Ishikawa (cell line): Measurements from ENCODE around the gene P3H1.

Experiments
- CEBPB ChIP-seq: IDR thresholded peaks from 2 replicates; pipeline ENCODE4 v1.6.1; 2012
- CREB1 ChIP-seq: IDR thresholded peaks from 2 replicates; pipeline ENCODE4 v1.6.1; 2012; ENCODE audit warnings: low read depth
- EGR1 ChIP-seq: IDR thresholded peaks from 2 replicates; pipeline ENCODE4 v1.6.1; 2012
- EP300 ChIP-seq: IDR thresholded peaks from 2 replicates; pipeline ENCODE4 v1.6.1; 2012; ENCODE audit warnings: borderline replicate concordance
- FOXM1 ChIP-seq: IDR thresholded peaks from 2 replicates; pipeline ENCODE4 v1.6.1; 2012; ENCODE audit warnings: low read depth, borderline replicate concordance
- NFIC ChIP-seq: IDR thresholded peaks from 2 replicates; pipeline ENCODE4 v1.6.1; 2012
- TAF1 ChIP-seq: IDR thresholded peaks from 2 replicates; pipeline ENCODE4 v1.6.1; 2012; ENCODE audit warnings: low read depth, mild to moderate bottlenecking
- TCF12 ChIP-seq: IDR thresholded peaks from 2 replicates; pipeline ENCODE4 v1.6.1; 2012; ENCODE audit warnings: low read depth
- YY1 ChIP-seq: IDR thresholded peaks from 2 replicates; pipeline ENCODE4 v1.6.1; 2012; ENCODE audit warnings: low read depth
- ZBTB7A ChIP-seq: IDR thresholded peaks from 2 replicates; pipeline ENCODE4 v1.6.1; 2012; ENCODE audit warnings: low read depth
- TF ChIP-seq, protein P1 (sequence below): IDR thresholded peaks from 2 replicates; pipeline ENCODE4 v1.6.1; 2012; ENCODE audit warnings: low read depth, mild to moderate bottlenecking
- TF ChIP-seq, protein P2 (sequence below): IDR thresholded peaks from 2 replicates; pipeline ENCODE4 v1.6.1; 2012

DNA sequence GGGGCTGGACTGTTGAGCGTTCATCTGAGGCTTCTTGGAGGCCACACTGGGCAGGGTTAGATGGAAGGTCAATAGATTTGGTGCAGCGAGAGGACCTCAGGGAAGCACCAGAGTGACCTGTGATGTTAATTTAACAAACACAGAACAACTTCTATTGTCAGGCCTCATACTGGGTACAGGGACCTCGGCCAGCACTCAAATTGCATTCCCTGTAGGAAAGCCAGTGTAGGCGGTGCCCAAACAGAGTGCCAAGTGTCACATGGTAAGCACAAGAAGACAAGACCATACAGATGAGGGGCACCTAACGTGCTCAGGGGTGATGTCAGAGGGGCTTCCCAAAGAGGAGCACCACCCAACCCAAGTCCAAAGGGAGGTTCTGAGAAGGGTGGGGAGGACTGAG, 19.3 kb upstream of the P3H1 start:
- TF ChIP-seq EP300 = no peak
- TF ChIP-seq, protein P1, sequence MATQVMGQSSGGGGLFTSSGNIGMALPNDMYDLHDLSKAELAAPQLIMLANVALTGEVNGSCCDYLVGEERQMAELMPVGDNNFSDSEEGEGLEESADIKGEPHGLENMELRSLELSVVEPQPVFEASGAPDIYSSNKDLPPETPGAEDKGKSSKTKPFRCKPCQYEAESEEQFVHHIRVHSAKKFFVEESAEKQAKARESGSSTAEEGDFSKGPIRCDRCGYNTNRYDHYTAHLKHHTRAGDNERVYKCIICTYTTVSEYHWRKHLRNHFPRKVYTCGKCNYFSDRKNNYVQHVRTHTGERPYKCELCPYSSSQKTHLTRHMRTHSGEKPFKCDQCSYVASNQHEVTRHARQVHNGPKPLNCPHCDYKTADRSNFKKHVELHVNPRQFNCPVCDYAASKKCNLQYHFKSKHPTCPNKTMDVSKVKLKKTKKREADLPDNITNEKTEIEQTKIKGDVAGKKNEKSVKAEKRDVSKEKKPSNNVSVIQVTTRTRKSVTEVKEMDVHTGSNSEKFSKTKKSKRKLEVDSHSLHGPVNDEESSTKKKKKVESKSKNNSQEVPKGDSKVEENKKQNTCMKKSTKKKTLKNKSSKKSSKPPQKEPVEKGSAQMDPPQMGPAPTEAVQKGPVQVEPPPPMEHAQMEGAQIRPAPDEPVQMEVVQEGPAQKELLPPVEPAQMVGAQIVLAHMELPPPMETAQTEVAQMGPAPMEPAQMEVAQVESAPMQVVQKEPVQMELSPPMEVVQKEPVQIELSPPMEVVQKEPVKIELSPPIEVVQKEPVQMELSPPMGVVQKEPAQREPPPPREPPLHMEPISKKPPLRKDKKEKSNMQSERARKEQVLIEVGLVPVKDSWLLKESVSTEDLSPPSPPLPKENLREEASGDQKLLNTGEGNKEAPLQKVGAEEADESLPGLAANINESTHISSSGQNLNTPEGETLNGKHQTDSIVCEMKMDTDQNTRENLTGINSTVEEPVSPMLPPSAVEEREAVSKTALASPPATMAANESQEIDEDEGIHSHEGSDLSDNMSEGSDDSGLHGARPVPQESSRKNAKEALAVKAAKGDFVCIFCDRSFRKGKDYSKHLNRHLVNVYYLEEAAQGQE = no peak
- TF ChIP-seq NFIC = no peak
- no peak for TF ChIP-seq YY1
- TF ChIP-seq FOXM1 = no peak
- TF ChIP-seq EGR1 = no peak
- TF ChIP-seq TCF12 = no peak
- TF ChIP-seq CEBPB = no peak
- TF ChIP-seq, protein P2, sequence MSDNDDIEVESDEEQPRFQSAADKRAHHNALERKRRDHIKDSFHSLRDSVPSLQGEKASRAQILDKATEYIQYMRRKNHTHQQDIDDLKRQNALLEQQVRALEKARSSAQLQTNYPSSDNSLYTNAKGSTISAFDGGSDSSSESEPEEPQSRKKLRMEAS = no peak
- no peak for TF ChIP-seq TAF1
- TF ChIP-seq ZBTB7A = no peak
- TF ChIP-seq CREB1 = no peak
